SK-N-SH treated with all-trans-retinoic acid at 6 μM for 48 hours (cell line): ENCODE measurements around the gene LYPD3.
"Not testable (repeated sequence)": the region's sequence is repeated elsewhere in the genome, so short reads cannot be mapped to it uniquely, and the experiment has no call there.

ENCODE experiments used
- ARNTL ChIP-seq: fragments of 450-650 bp; formaldehyde crosslinking; IDR thresholded peaks from 2 replicates; pipeline ENCODE4 v1.5.0; 2020; ENCODE audit warnings: low read depth, mild to moderate bottlenecking, moderate library complexity, borderline replicate concordance
- BACH2 ChIP-seq: fragments of 250-450 bp; sonication (Bioruptor Pico); IDR thresholded peaks from 2 replicates; pipeline ENCODE4 v1.9.0; 2021; ENCODE audit warnings: mild to moderate bottlenecking, borderline replicate concordance
- CREB5 ChIP-seq: fragments of 250-450 bp; sonication (Bioruptor Pico); IDR thresholded peaks from 2 replicates; pipeline ENCODE4 v1.5.1; 2020; ENCODE audit warnings: low read depth, mild to moderate bottlenecking, moderate library complexity
- OSR1 ChIP-seq: fragments of 250-450 bp; sonication (Bioruptor Pico); IDR thresholded peaks from 2 replicates; pipeline ENCODE4 v1.8.0; 2022; ENCODE audit warnings: moderate library complexity, mild to moderate bottlenecking, inconsistent platforms
- PATZ1 ChIP-seq: fragments of 250-450 bp; sonication (Bioruptor Pico); IDR thresholded peaks from 2 replicates; pipeline ENCODE4 v1.8.0; 2020; ENCODE audit warnings: mild to moderate bottlenecking, moderate library complexity, borderline replicate concordance
- POU6F1 ChIP-seq: fragments of 250-450 bp; sonication (Bioruptor Pico); IDR thresholded peaks from 2 replicates; pipeline ENCODE4 v1.8.0; 2021; ENCODE audit warnings: low read depth, mild to moderate bottlenecking, moderate library complexity, borderline replicate concordance
- PPARA ChIP-seq: fragments of 250-450 bp; sonication (Bioruptor Pico); IDR thresholded peaks from 2 replicates; pipeline ENCODE4 v1.5.0; 2020; ENCODE audit warnings: mild to moderate bottlenecking, borderline replicate concordance
- RARB ChIP-seq: fragments of 250-450 bp; sonication (Bioruptor Pico); IDR thresholded peaks from 2 replicates; pipeline ENCODE4 v1.8.0; 2021; ENCODE audit warnings: mild to moderate bottlenecking, moderate library complexity
- TCF4 ChIP-seq: fragments of 250-450 bp; sonication (Bioruptor Pico); IDR thresholded peaks from 2 replicates; pipeline ENCODE4 v1.8.0; 2021; ENCODE audit warnings: mild to moderate bottlenecking, moderate library complexity, borderline replicate concordance
- ZC3H10 ChIP-seq: fragments of 250-450 bp; sonication (Bioruptor Pico); IDR thresholded peaks from 2 replicates; pipeline ENCODE4 v1.5.1; 2021; ENCODE audit warnings: mild to moderate bottlenecking, moderate library complexity
- ZFP30 ChIP-seq: fragments of 450-650 bp; formaldehyde crosslinking; IDR thresholded peaks from 2 replicates; pipeline ENCODE4 v1.5.0; 2022; ENCODE audit warnings: mild to moderate bottlenecking, moderate library complexity
- ZNF565 ChIP-seq: fragments of 450-650 bp; formaldehyde crosslinking; conservative IDR thresholded peaks from 2 replicates; pipeline ENCODE4 v1.5.0; 2020; ENCODE audit warnings: low read depth, mild to moderate bottlenecking, moderate library complexity

- TF ChIP-seq RARB (CRISPR knock-in tag); PPARA (CRISPR knock-in tag); CREB5 (CRISPR knock-in tag); PATZ1 (CRISPR knock-in tag); OSR1 (CRISPR knock-in tag); ZNF565; ZFP30 (CRISPR knock-in tag); TCF4 (CRISPR knock-in tag); ARNTL (CRISPR knock-in tag); ZC3H10 (CRISPR knock-in tag); POU6F1 (CRISPR knock-in tag); BACH2 (CRISPR knock-in tag): not testable (repeated sequence)
Observed at GRCh38 chr19:43437284-43437683, 28.1 kb downstream of the LYPD3 start.
